Umbilical cord (tissue), 2 donors: ENCODE data around the gene ACP7. TPM values are rescaled to one million over a fixed set of nuclear protein-coding genes. Genes with fewer than 3 reads are reported as not detected.

ENCODE experiments used
- DNase-seq: peaks from one replicate; pipeline ENCODE4 v3.0.0-alpha.2; 2015; ENCODE audit warnings: low spot score
- total RNA-seq: library from RNA; depleted of rRNA; stranded (reverse); fragments of >200 nt; gene quantifications from one replicate; pipeline ENCODE4 v1.2.3, GENCODE V29; 2014; ENCODE audit warnings: low replicate concordance; ENCODE audit not compliant: insufficient read depth

Gene ACP7
- total RNA-seq, 1 donor from 2014 or later = 0.24 TPM

GRCh38 chr19:39148939-39149529, 64.9 kb downstream of the ACP7 start:
- DNase-seq = no peak

GRCh38 chr19:39150235-39150634, 66.1 kb downstream of the ACP7 start:
- DNase-seq = no peak

- DNase-seq = no peak
These were observed 66.8 kb downstream of the ACP7 start for GRCh38 chr19:39150807-39151600.

GRCh38 chr19:39152066-39152465, 67.9 kb downstream of the ACP7 start:
- no peak for DNase-seq

GRCh38 chr19:39154100-39154628, 70.0 kb downstream of the ACP7 start:
- peak; percentile 61 for DNase-seq

- DNase-seq = peak; percentile 62
These were observed 70.5 kb downstream of the ACP7 start for GRCh38 chr19:39154629-39155100.

- DNase-seq = no peak
These were observed 71.0 kb downstream of the ACP7 start for GRCh38 chr19:39155114-39155700.

GRCh38 chr19:39155741-39156140, 71.6 kb downstream of the ACP7 start:
- no peak for DNase-seq

GRCh38 chr19:39156326-39157230, 72.4 kb downstream of the ACP7 start:
- peak; percentile 38 for DNase-seq

GRCh38 chr19:39157275-39157996, 73.3 kb downstream of the ACP7 start:
- no peak for DNase-seq

- no peak for DNase-seq
These were observed 73.8 kb downstream of the ACP7 start for GRCh38 chr19:39157997-39158389.

GRCh38 chr19:39158646-39159260, 74.6 kb downstream of the ACP7 start:
- no peak for DNase-seq

GRCh38 chr19:39160523-39160861, 76.3 kb downstream of the ACP7 start:
- peak; percentile 92 for DNase-seq

Other genes starting within 250 kb of the ACP7 start
- gene HNRNPL, start 234.4 kb upstream of the ACP7 start, total RNA-seq = 141 TPM
- gene RINL, start 206.1 kb upstream of the ACP7 start, total RNA-seq = 4.1 TPM
- 36.4 TPM for gene SIRT2, start 184.8 kb upstream of the ACP7 start, total RNA-seq
- gene NFKBIB, start 184.4 kb upstream of the ACP7 start, total RNA-seq = 11.8 TPM
- gene CCER2, start 172.2 kb upstream of the ACP7 start, total RNA-seq = not detected
- gene SARS2, start 153.6 kb upstream of the ACP7 start, total RNA-seq = 11.3 TPM
- 29.4 TPM for gene MRPS12, start 153.4 kb upstream of the ACP7 start, total RNA-seq
- gene FBXO17, start 108.6 kb upstream of the ACP7 start, total RNA-seq = 11.6 TPM
- 12.3 TPM for gene FBXO27, start 51.8 kb upstream of the ACP7 start, total RNA-seq
- gene PAK4, start 41.4 kb downstream of the ACP7 start, total RNA-seq = 1.2 TPM
- gene NCCRP1, start 112.6 kb downstream of the ACP7 start, total RNA-seq = 1.4 TPM
- not detected for gene SYCN, start 119.9 kb downstream of the ACP7 start, total RNA-seq
- gene IFNL3, start 160.6 kb downstream of the ACP7 start, total RNA-seq = not detected
- not detected for gene IFNL4, start 164.5 kb downstream of the ACP7 start, total RNA-seq
- not detected for gene IFNL2, start 184.0 kb downstream of the ACP7 start, total RNA-seq
- gene IFNL1, start 212.0 kb downstream of the ACP7 start, total RNA-seq = not detected
- 4.8 TPM for gene LRFN1, start 236.5 kb downstream of the ACP7 start, total RNA-seq